HG03108 (cell line): ENCODE data around the gene CNTLN.
"Not testable (repeated sequence)": the region's sequence is repeated elsewhere in the genome, so short reads cannot be mapped to it uniquely, and the experiment has no call there.

Experiments used
- ATAC-seq: cut with Tn5 transposase; IDR thresholded peaks from one replicate; pipeline ENCODE4 v1.9.1; 2021; ENCODE audit warnings: moderate library complexity; ENCODE audit not compliant: unreplicated experiment

The CNTLN gene

GRCh38 chr9:17294822-17295624, 160.2 kb downstream of the CNTLN start:
- ATAC-seq: no peak

GRCh38 chr9:17315341-17315740, 180.5 kb downstream of the CNTLN start:
- no peak for ATAC-seq

GRCh38 chr9:17318821-17319320, 184.0 kb downstream of the CNTLN start:
- no peak for ATAC-seq

- no peak for ATAC-seq
Measured at GRCh38 chr9:17319864-17320263, 185.0 kb downstream of the CNTLN start.

- ATAC-seq: no peak
Measured at GRCh38 chr9:17322882-17323864, 188.3 kb downstream of the CNTLN start.

- no peak for ATAC-seq
Measured at GRCh38 chr9:17328331-17328730, 193.5 kb downstream of the CNTLN start.

- no peak for ATAC-seq
Measured at GRCh38 chr9:17330097-17330496, 195.3 kb downstream of the CNTLN start.

- ATAC-seq: no peak
Measured at GRCh38 chr9:17332115-17332514, 197.3 kb downstream of the CNTLN start.

- no peak for ATAC-seq
Measured at GRCh38 chr9:17339156-17339555, 204.3 kb downstream of the CNTLN start.

GRCh38 chr9:17342696-17343095, 207.9 kb downstream of the CNTLN start:
- ATAC-seq: no peak

- no peak for ATAC-seq
Measured at GRCh38 chr9:17349831-17350230, 215.0 kb downstream of the CNTLN start.

- ATAC-seq: not testable (repeated sequence)
Measured at GRCh38 chr9:17354006-17354405, 219.2 kb downstream of the CNTLN start.

GRCh38 chr9:17361378-17361777, 226.5 kb downstream of the CNTLN start:
- no peak for ATAC-seq

GRCh38 chr9:17367035-17367434, 232.2 kb downstream of the CNTLN start:
- no peak for ATAC-seq

- ATAC-seq: no peak
Measured at GRCh38 chr9:17380126-17380861, 245.5 kb downstream of the CNTLN start.

GRCh38 chr9:17387565-17387964, 252.7 kb downstream of the CNTLN start:
- no peak for ATAC-seq

GRCh38 chr9:17389026-17389425, 254.2 kb downstream of the CNTLN start:
- no peak for ATAC-seq

GRCh38 chr9:17394881-17395510, 260.2 kb downstream of the CNTLN start:
- no peak for ATAC-seq

- ATAC-seq: not testable (repeated sequence)
Measured at GRCh38 chr9:17397166-17397728, 262.4 kb downstream of the CNTLN start.

GRCh38 chr9:17398350-17398749, 263.5 kb downstream of the CNTLN start:
- ATAC-seq: no peak
